ENCODE data around the gene YIPF3.
"Not testable (repeated sequence)": the region's sequence is repeated elsewhere in the genome, so short reads cannot be mapped to it uniquely, and the experiment has no call there.

Gene YIPF3

GRCh38 chr6:43509142-43509983 lies 7.4 kb downstream of the YIPF3 start:
- no peak for DNase-seq

GRCh38 chr6:43508481-43509141 lies 8.1 kb downstream of the YIPF3 start:
- DNase-seq, result no peak

- peak; percentile 71 for DNase-seq
These were observed 9.9 kb downstream of the YIPF3 start for GRCh38 chr6:43506667-43507471.

GRCh38 chr6:43506171-43506570 lies 10.6 kb downstream of the YIPF3 start:
- no peak for DNase-seq

- DNase-seq, result no peak
These were observed 11.0 kb downstream of the YIPF3 start for GRCh38 chr6:43505718-43506117.

- DNase-seq, result no peak
These were observed 11.8 kb downstream of the YIPF3 start for GRCh38 chr6:43504756-43505593.

- DNase-seq, result no peak
These were observed 13.3 kb downstream of the YIPF3 start for GRCh38 chr6:43503443-43503842.

GRCh38 chr6:43502666-43503065 lies 14.1 kb downstream of the YIPF3 start:
- DNase-seq, result no peak

GRCh38 chr6:43500921-43501320 lies 15.8 kb downstream of the YIPF3 start:
- no peak for DNase-seq

GRCh38 chr6:43499028-43499815 lies 17.5 kb downstream of the YIPF3 start:
- no peak for DNase-seq

GRCh38 chr6:43498291-43498690 lies 18.4 kb downstream of the YIPF3 start:
- DNase-seq, result not testable (repeated sequence)

GRCh38 chr6:43497689-43498088 lies 19.0 kb downstream of the YIPF3 start:
- no peak for DNase-seq

GRCh38 chr6:43497129-43497396 lies 19.7 kb downstream of the YIPF3 start:
- no peak for DNase-seq

GRCh38 chr6:43496370-43497128 lies 20.2 kb downstream of the YIPF3 start:
- peak; percentile 57 for DNase-seq

- no peak for DNase-seq
These were observed 21.3 kb downstream of the YIPF3 start for GRCh38 chr6:43495409-43495941.

- no peak for DNase-seq
These were observed 22.0 kb downstream of the YIPF3 start for GRCh38 chr6:43494766-43495165.

GRCh38 chr6:43494321-43494720 lies 22.4 kb downstream of the YIPF3 start:
- DNase-seq, result no peak

- DNase-seq, result no peak
These were observed 22.9 kb downstream of the YIPF3 start for GRCh38 chr6:43493833-43494232.

- no peak for DNase-seq
These were observed 23.5 kb downstream of the YIPF3 start for GRCh38 chr6:43493230-43493629.

GRCh38 chr6:43492673-43493072 lies 24.1 kb downstream of the YIPF3 start:
- no peak for DNase-seq

All from fibroblast of skin of right quadriceps (primary cell).